WTC11 (cell line): ENCODE data around the gene FKBP1C.
"Not testable (repeated sequence)": the region's sequence is repeated elsewhere in the genome, so short reads cannot be mapped to it uniquely, and the experiment has no call there.

ENCODE experiments used
- CREB1 ChIP-seq: sonication (generic); formaldehyde crosslinking; IDR thresholded peaks from 2 replicates; pipeline ENCODE4 v1.8.0; 2023; ENCODE audit warnings: mild to moderate bottlenecking, missing genetic modification reagents
- CTCF ChIP-seq: fragments of 200-600 bp; IDR thresholded peaks from 2 replicates; pipeline ENCODE4 v1.8.0; 2022; ENCODE audit warnings: antibody characterized with exemption
- E2F5 ChIP-seq: sonication (generic); formaldehyde crosslinking; IDR thresholded peaks from 2 replicates; pipeline ENCODE4 v1.8.1; 2022; ENCODE audit warnings: mild to moderate bottlenecking, moderate library complexity, missing genetic modification reagents
- MAX ChIP-seq: sonication (generic); formaldehyde crosslinking; IDR thresholded peaks from 2 replicates; pipeline ENCODE4 v1.8.0; 2022; ENCODE audit warnings: mild to moderate bottlenecking, missing genetic modification reagents
- SMAD4 ChIP-seq: sonication (generic); formaldehyde crosslinking; IDR thresholded peaks from 2 replicates; pipeline ENCODE4 v1.8.0; 2022; ENCODE audit warnings: mild to moderate bottlenecking, missing genetic modification reagents
- TP53 ChIP-seq: sonication (generic); formaldehyde crosslinking; IDR thresholded peaks from 2 replicates; pipeline ENCODE4 v1.8.1; 2023; ENCODE audit warnings: mild to moderate bottlenecking, missing genetic modification reagents

GRCh38 chr6:63164047-63164803, 47.0 kb upstream of the FKBP1C start:
- TF ChIP-seq CTCF; TP53 (CRISPR knock-in tag); MAX (CRISPR knock-in tag); E2F5 (CRISPR knock-in tag); SMAD4 (CRISPR knock-in tag); CREB1 (CRISPR knock-in tag): not testable (repeated sequence)
